ENCODE measurements around the gene LRRFIP1. TPM values are rescaled to one million over a fixed set of nuclear protein-coding genes. Genes with fewer than 3 reads are reported as not detected.

LRRFIP1 gene
- total RNA-seq, 6 experiments from 2014 or later, result 29.4 to 56.3 (median 49.7) TPM

GRCh38 chr2:237649541-237650454 lies 22.4 kb downstream of the LRRFIP1 start:
- peaks cover 0 to 25% (median 0%) of the 10 kb centered on the region in 4 donors for H3K4me1 ChIP-seq
- intact Hi-C loops (cut with DNase I), result no loop called here
- no peaks in the 10 kb centered on the region for H3K27me3 ChIP-seq
- H3K36me3 ChIP-seq, result no peaks in the 10 kb centered on the region
- ATAC-seq (peak in 1 of 4 donors; percentile 27), DNase-seq (no peak)
- WGBS (ENCODE audit: insufficient coverage, low coverage, low lambda C conversion rate, missing lambda C conversion rate), result 46% methylated on average over 8 of the region's 17 CpGs
- H3K9me3 ChIP-seq, result no peaks in the 10 kb centered on the region
- H3K4me3 ChIP-seq, result no peak overlapping the region
- TF ChIP-seq CTCF (IDR thresholded peaks at IDR 0.05) (no peak), POLR2A (IDR thresholded peaks at IDR 0.05) (no peak)
- peak overlapping the region in 1 of 3 donors; percentile 18 for H3K27ac ChIP-seq

- Histone ChIP-seq H3K4me3 (no peak overlapping the region), H3K36me3 (no peaks in the 10 kb centered on the region), H3K27me3 (no peaks in the 10 kb centered on the region), H3K9me3 (no peaks in the 10 kb centered on the region), H3K27ac (peak overlapping the region in 1 of 3 donors; percentile 18), H3K4me1 (peaks cover 0 to 25% (median 0%) of the 10 kb centered on the region in 4 donors)
- ATAC-seq, result peak in 1 of 4 donors; percentile 24
- no peak for TF ChIP-seq POLR2A (IDR thresholded peaks at IDR 0.05)
- no peak for TF ChIP-seq CTCF (IDR thresholded peaks at IDR 0.05)
- WGBS (ENCODE audit: insufficient coverage, low coverage, low lambda C conversion rate, missing lambda C conversion rate), result 40% methylated on average over 2 of the region's 7 CpGs
- no peak for DNase-seq
- intact Hi-C loops (cut with DNase I), result no loop called here
These were observed 23.1 kb downstream of the LRRFIP1 start for GRCh38 chr2:237650455-237650850.

- Histone ChIP-seq H3K36me3 (no peaks in the 10 kb centered on the region), H3K9me3 (no peaks in the 10 kb centered on the region), H3K27ac (peak overlapping the region in 1 of 3 donors; percentile 85), H3K4me3 (no peak overlapping the region), H3K4me1 (peaks cover 0 to 25% (median 0%) of the 10 kb centered on the region in 4 donors), H3K27me3 (no peaks in the 10 kb centered on the region)
- intact Hi-C loops (cut with DNase I), result no loop called here
- TF ChIP-seq CTCF (IDR thresholded peaks at IDR 0.05) (peak in 1 of 4 donors; percentile 7), POLR2A (IDR thresholded peaks at IDR 0.05) (no peak)
- no peak for DNase-seq
- WGBS (ENCODE audit: insufficient coverage, low coverage, low lambda C conversion rate, missing lambda C conversion rate), result 79% methylated on average over 10 of the region's 10 CpGs
- ATAC-seq, result peak in 2 of 4 donors; percentile 3 to 35
These were observed 24.4 kb downstream of the LRRFIP1 start for GRCh38 chr2:237651761-237652160.

GRCh38 chr2:237652181-237652580 lies 24.8 kb downstream of the LRRFIP1 start:
- Histone ChIP-seq H3K4me1 (peaks cover 0 to 21% (median 0%) of the 10 kb centered on the region in 4 donors), H3K27ac (peak overlapping the region in 1 of 3 donors; percentile 85), H3K9me3 (no peaks in the 10 kb centered on the region), H3K36me3 (no peaks in the 10 kb centered on the region), H3K27me3 (no peaks in the 10 kb centered on the region), H3K4me3 (no peak overlapping the region)
- intact Hi-C loops (cut with DNase I), result no loop called here
- DNase-seq (peak; percentile 63 to 92 (median 86)), ATAC-seq (peak; percentile 85 to 97 (median 91))
- TF ChIP-seq CTCF (IDR thresholded peaks at IDR 0.05) (no peak), POLR2A (IDR thresholded peaks at IDR 0.05) (no peak)
- WGBS (ENCODE audit: insufficient coverage, low coverage, low lambda C conversion rate, missing lambda C conversion rate), result 27% methylated on average over 3 of the region's 3 CpGs
